Measurements from ENCODE around the gene FPR2.
"Not testable (repeated sequence)": the region's sequence is repeated elsewhere in the genome, so short reads cannot be mapped to it uniquely, and the experiment has no call there.

The FPR2 gene, protein sequence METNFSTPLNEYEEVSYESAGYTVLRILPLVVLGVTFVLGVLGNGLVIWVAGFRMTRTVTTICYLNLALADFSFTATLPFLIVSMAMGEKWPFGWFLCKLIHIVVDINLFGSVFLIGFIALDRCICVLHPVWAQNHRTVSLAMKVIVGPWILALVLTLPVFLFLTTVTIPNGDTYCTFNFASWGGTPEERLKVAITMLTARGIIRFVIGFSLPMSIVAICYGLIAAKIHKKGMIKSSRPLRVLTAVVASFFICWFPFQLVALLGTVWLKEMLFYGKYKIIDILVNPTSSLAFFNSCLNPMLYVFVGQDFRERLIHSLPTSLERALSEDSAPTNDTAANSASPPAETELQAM

DNA sequence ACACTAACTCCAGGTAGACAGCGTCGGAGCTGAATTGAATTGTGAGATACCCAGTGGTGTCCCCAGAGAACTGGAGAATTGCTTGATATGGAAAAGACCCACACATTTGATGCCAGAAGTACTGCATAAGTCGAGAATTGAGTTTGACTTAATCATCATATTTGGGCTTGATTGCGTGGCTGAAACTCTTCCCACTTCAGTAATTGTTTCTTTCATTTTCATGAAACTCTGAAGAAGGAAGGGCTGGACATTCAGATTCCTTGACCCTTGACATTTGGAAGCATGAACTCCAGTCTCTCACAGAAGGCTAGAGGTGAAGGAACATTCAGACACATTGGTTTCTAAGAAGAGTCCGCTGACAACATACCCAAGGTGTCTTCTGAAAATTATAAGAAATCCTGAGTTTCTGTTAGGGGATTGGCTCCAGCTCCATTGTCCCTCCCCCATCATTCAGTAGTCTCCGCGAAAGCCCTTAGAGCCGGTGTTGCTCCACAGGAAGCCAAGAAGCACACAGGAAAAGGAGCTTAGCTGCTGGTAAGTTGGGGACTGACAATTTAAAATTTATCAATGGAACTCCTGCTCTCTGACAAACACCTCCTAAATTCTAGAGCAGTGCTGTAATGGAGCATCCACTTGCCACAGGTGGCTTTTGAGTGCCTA is at the start of gene FPR2:
Gene FPR2, plus strand, starts transcription at position 484 of the 660 bp plus-strand sequence. CDS start 7,479 bp downstream, outside the sequence.
- no peak for DNase-seq (ENCODE audit: low spot score)

DNA sequence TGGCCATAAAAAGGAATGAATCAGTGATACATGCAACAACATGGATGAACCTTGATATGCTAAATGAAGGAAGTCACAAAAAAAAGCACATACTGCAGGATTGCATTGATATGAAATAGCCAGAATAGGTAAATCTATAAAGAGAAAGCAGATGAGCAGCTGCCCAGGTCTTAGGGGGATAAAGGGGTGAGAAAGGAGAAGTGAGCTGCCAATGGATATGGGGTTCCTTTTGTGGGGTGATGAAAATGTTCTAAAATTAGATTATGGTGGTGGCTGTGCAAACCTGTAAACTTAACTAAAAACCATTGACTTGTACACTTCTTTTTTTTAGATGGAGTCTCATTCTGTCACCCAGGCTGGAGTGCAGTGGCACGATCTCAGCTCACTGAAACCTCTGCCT is 49.3 kb upstream of the FPR2 start:
- no peak for DNase-seq (ENCODE audit: low spot score)

DNA sequence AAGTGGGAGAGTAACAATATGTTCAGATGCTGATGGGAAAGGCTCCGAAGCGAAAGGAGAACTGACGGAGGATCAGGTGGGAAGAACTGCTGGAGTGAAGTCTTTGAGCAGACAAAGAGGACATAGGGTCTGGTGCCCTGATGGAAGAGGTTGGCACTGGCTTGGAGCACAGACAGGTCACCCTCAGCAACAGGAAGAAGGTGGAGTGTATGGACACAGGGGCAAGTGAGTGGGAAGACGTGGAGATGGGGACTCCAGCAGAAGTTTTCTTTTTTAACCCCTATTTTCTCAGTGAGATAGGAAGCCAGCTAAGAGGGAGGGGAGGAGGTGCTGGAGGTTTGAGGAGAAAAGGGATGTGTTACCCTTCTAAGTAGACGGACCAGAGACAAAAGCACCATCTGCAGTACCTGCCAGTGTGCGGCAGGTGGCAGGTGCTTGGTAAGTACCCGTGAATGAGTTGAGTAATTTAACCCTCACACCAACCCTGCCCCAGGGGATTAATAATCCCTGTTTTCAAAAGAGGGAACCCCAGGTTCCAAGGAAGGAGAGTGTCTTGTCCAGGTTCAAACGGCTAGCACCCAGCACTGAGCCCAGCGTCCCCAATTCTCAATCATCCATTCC is 48.4 kb upstream of the FPR2 start:
- no peak for DNase-seq (ENCODE audit: low spot score)

DNA sequence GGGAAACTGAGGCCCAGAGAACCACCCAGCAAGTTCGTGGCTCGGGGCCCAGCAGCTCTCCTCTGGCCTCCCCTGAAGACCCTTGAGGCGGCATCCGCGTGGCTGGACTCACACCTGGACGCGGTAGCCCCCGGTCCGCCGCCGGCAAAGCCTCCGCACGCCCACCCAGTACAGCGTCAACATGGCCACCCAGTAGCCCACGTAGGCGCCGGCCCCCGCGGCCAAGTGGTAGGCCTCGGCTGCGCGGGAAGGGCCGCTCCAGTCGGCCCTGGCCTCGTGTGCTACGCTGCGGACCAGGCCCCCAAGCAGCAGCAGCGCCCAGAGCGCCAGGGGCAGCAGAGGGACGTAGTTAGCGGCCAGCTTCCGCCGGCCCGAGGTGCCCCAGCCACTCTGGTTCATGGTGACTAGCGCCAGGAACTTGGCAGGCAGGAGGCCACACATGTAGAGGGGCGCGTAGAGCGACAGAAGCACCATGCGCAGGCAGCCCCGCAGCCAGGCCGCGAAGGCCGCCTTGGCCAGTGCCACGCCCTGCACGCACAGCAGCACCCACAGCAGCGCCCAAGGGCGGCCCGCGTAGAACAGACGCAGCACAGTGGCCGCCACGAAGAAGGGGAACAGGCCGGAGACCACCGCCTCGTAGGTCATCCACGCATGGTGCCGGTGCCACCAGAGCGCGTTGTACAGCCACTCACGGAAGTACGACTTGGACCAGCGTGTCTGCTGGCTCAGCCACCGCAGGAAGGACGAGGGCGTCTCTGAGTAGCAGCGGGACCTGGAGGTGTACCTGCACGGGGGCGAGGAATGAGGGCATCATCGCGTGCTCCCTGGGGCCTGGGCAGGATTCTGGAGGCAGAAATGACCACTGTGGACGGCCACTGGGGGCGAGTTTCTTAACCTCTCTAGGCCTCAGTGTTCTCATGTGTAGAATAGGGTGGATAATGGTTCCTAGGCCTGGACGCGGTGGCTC is 47.4 kb upstream of the FPR2 start:
- no peak for DNase-seq (ENCODE audit: low spot score)

DNA sequence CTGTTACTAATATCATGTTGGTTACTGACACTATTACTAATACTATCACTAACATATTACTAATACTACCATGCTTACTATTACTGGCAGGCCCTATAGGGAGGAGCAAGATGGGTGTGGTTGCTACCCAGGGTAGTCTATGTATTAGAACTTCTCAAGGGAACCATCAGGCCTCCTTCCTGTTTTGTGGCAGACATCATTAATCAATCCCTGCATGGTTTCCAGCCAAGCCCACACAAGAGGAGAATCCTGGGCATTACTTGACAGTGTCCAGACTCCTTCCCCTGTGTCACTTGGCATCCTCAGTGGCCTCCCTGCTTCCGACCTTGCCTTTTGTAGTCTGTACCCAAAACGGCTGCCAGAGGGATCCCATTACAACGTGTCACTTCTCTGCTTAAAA is 46.1 kb upstream of the FPR2 start:
- DNase-seq (ENCODE audit: low spot score): no peak

DNA sequence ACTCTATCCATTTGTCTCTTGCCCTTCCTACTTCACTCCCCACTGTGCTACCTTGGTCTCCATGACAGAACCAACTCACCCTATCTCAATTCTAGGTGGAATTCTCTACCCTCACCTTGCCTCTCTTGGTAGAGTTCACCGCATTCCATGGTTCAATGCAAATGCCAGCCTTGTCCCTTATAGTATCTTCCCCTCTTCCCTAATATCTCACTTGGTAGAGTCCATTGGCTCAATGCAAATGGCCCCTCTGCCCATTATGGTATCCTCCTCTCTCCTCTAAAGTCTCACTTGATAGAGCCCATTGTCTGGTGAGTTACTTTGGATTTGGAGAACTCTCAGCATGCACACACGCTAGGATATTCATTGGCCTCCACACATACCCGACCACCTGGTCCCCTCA is 45.1 kb upstream of the FPR2 start:
- no peak for DNase-seq (ENCODE audit: low spot score)

DNA sequence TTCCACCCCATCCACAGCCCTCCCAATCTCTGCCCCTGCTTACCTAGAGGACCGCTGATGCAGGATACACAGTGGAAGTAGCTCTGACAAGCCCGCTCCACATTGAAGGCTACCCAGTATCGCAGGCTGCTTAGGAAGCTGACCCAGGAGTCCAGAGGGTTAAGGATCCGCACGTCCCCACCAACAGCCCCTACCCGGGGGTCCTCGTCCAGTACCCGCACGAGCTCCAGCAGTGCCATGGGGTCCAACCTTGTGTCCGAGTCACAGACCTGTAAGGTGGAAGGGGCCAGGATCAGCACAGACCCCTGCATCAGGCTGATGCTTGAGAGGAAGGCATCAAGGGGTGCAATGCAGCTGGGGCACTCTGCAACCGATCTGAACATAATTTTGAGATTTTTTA is 44.1 kb upstream of the FPR2 start:
- DNase-seq (ENCODE audit: low spot score): no peak

DNA sequence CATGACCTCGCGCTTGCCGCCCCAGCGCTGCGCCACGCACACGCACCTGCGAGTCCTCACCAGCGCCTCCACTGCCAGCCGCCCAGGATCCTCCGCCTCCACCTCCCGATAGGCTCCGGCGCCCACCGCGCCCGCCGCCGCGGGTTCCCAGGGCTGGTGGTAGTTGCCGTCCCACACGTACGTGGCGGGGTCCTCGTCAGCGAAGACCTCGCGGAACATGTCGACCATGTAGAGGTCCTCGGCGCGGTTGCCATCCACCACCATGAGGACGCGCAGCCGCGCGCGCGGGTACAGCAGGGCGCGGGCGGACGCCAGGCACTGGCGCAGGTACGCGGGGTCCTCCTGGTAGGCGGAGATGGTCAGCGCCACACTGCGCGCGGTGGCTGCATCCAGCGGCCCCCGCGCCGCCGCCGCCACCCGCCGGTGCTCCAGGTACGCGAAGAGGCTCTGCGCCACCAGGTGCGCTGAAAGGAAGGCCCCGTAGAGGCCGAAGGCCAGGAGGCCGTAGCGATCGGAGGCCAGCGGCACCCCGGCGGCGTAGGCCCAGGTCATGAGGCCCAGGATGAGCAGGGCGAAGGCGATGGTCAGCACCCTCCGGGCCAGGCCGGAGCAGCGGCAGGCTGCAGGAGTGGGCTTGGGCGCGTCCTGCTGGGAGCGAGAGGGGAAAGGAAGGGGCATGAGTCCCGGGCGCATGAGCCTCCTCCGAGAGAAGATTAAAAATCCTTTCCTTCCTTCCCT is 41.6 kb upstream of the FPR2 start:
- DNase-seq (ENCODE audit: low spot score): no peak

DNA sequence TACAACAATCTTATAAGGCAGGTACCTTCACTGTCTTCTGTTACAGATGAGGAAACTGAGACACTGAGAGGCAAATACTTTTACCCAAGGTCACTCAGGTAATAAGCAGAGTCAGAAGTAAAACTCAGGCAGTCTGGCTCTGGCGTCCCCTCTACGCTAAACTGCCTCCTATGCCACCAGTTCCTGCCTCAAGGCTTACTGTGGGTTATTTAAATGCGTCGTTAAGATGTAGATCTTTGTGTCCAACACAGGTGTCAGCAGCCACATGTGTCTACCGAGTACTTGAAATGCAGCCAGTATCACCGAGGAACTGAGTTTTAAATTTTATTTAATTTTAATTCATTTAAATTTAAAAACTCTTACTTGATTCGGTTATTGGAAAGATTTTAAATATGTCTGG is 39.1 kb upstream of the FPR2 start:
- no peak for DNase-seq (ENCODE audit: low spot score)

DNA sequence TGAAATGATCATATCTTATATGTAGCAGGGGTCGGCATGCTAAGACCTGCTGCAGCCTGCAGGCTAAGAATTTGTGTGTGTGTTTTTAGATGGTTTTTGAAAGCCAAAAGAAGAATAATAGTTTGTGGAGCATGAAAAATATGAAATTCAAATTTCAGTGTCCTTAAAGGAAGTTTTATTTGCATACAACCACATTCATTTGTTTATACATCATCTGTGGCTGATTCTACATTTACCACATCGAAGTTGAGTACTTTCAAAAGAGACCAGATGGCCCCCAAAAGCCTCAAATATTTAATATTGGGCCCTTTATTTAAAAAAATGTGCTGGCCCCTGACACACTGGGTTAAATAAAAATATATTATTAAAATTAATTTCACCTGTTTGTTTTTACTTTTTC is 38.5 kb upstream of the FPR2 start:
- no peak for DNase-seq (ENCODE audit: low spot score)

DNA sequence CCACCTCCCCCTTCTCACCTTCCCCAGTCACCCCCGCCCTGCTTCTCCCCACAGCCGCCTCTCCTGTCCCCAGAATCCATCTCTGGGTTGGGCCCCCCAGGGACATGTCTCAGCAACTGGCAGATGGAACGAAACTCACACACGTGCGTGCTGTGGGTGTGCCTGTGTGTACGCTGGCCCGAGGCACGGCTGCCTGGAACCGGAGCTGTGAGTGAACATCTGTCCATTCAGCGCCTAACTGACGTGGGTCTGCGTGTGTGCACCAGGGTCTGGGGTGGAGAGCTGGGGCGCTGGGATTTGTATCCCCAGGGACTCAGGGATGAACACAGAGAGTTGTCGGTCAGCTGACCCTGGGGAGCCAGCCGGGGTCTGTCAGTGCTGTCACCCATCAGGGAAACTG is 36.4 kb upstream of the FPR2 start:
- no peak for DNase-seq (ENCODE audit: low spot score)

DNA sequence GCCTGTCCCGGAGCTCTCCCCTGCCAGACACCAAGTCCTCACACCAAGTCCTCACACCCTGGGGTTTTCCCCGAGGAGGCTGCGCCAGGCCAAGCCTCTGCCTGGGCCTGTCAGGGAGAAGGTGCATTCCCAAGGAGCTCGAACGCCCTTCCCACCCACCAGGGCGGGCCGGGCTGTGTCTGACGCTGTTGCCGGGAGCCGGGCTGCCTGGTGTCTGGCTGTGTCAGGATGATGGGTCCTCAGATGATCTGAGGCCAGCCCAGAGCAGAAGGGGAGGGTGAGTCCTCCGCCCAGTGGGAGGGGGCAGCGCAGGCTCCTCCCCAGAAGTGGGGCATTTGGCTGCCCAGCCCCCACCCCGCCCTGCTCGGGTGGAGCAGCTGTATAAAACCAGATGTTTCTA is 34.9 kb upstream of the FPR2 start:
- no peak for DNase-seq (ENCODE audit: low spot score)

DNA sequence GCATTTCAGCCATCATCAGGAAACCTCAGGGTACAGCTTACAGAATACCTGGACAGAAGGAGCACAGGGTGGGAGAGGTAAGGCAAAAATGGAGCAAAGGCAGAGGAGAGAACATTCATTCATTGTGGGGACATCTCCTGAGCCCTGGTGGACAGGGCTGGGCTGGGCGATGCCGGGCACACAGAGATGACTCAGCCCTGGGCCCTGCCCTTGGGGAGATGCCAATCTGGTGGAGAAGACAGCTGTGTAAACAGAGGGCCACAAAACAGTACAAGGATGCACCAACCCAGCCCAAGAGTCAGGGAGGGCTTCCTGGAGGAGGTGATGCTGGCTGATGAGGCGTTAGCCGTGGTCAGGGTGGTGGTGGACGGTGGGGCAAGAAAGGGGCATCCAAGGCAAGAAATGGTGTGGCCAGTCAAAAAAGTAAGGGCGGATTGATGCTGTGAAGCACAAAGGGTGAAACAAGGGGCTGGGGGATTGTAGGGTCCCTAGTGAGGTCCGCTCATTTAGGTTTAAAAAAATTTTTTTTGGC is 33.6 kb upstream of the FPR2 start:
- DNase-seq (ENCODE audit: low spot score): no peak

DNA sequence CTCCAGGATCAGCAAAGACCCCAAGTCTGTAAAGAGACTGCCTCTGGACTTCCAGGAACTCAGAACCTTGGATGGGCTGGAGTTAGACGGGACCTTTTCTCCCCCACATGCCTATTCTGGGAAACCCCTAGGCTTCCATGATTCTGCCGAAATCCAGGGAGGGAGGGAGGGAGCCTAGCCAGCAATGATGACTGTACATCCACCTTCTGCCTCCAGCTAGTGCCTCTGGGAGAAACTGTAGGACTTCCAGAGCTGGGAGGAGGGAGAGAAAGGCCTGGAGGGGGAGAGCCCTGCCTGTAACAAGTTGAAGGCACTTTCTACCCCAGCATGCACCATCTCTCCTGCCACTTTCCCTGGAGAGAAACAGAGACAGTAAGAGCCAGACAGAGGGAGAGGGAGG is 31.2 kb upstream of the FPR2 start:
- DNase-seq (ENCODE audit: low spot score): no peak

DNA sequence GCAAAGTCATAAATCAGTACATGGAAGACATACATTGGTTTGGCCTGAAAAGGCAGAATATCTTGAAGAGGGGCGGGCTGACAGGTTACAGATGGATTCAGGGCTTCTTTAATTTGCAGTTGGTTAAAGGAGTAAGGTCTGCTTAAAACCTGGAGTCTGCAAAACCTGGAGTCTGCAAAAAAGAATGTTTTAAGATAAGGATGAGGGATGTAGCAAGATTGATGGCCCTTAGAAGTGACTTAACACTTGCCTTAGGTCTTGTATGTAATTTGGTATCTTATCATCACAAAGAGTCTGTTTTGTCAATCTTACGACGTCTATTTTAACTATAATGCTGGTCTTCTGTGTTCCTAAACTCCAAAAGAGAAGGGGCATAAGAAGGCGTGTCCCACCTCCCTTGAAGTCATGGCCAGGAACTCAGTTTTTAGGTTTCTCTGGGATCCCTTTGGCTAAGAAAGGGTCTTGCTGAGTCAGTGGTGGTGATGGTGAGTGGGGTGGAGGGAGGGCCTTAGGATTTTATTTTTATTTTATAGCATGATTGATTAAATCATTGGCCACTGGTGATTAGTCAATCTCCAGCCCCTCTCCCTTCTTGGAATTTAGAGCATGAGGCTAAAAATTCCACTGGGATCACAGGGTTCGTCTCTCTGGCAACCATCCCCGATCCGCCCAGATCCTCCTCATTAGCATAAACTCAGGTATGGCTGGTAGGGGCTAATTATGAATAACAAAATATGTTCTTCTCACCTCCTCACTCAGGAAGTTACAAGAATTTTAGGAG is 27.0 kb upstream of the FPR2 start:
- no peak for DNase-seq (ENCODE audit: low spot score)

DNA sequence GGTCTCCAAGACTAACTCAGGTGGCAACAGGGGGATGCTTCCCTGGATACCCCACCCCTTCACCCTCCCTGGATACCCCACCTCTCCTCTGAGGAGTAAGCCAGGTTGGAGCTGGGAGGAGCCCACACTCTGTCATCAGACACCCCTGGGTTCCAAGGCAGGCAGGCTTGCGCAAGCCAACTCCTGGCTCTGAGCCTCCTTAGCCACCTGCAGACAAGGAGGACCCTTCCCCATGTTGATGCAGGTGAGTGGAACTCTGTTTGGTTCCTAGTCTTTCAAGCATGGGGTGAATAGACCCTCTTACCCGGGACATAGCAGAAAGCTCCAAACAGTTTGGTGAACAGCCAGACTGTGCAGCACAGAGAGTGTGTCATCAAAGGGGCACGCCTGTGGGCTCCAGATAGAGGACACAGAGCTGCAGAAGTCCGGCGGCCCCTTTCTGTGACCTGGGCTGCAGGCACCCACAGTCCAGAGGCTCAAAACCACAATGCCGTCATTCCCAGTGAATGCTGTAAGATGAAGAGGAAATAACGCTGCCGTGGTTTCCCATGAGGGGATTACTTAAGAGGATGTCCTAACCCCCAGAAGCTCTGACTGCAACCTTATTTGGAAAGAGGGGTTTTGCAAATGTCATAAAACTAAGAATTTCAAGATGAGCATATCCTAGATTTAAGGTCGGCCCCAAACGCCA is 25.1 kb upstream of the FPR2 start:
- DNase-seq (ENCODE audit: low spot score): no peak

DNA sequence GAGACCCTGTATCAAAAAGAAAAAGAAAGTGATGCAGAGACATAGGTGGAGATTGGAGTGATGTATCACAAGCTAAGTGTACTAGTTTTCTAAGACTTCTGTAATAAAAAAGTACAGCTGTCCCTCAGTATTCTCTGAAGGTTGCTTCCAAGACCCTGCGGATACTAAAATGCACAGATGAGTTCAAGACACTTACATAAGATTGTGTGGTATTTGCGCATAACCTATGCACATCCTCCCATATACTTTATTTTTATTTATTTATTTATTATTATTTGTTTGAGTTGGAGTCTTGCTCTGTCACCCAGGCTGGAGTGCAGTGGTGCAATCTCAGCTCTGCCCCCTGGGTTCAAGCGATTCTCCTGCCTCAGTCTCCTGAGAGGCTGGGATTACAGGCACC is 23.6 kb upstream of the FPR2 start:
- DNase-seq (ENCODE audit: low spot score): no peak

DNA sequence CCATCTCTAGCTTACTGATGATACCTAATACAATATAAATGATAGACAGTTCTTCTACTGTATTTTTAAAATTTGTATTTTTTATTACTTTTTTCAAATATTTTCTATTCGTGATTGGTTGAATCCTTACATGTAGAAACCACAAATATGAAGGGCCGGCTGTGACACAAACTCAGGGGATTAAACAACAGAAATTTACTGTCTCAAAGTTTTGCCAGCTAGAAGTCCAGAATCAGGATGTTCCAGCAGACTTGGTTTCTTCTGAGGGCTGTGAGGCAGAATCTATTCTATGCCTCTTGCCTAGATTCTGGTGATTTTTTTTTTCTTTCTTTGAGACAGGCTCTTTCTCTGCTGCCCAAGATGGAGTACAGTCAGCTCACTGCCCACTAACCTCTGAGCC is 23.1 kb upstream of the FPR2 start:
- no peak for DNase-seq (ENCODE audit: low spot score)

DNA sequence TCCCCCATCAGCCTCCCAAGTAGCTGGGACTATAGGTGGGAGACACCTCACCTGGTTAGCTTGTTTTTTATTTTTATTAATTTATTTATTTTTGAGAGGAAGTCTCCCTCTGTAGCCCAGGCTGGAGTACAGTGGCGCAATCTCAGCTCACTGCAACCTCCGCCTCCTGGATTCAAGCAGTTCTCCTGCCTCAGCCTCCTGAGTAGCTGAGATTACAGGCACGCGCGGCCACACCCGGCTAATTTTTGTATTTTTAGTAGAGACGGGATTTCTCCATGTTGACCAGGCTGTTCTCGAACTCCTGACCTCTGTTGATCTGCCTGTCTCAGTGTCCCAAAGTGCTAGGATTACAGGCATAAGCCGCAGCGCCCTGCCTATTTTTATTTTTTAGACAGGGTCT is 22.5 kb upstream of the FPR2 start:
- DNase-seq (ENCODE audit: low spot score): not testable (repeated sequence)

All from hematopoietic multipotent progenitor cell treated with erythropoietin and hydrocortisone succinate and interleukin-3 and kit ligand, for 17 days (in vitro differentiated cells).